GM18519 (cell line): ENCODE measurements around the gene EML5.

Experiments
- ATAC-seq: cut with Tn5 transposase; IDR thresholded peaks from one replicate; pipeline ENCODE4 v1.9.1; 2021; ENCODE audit warnings: mild to moderate bottlenecking, moderate library complexity; ENCODE audit not compliant: unreplicated experiment, low FRiP score

Gene EML5

DNA sequence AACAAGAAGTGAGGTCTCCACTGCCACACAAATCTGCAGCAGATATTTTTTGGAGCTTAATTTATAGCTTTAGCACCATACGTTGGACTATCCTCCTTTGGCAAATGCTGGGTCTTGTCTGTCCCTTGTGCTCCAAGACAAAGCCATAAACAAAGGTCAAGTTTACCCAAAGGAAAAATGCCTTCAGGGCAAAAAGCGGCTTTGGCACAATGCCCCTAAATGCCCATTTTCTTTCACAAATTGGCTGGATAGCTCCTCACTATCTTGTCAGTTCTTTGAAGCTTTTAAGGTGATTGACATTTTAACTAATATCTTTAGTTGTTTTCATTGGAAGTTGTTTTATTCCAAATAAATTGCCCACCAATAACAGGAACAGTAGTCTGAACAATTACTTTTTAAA, 59.6 kb downstream of the EML5 start:
- ATAC-seq, result no peak

GRCh38 chr14:88729159-88729558, 63.6 kb downstream of the EML5 start:
- no peak for ATAC-seq

GRCh38 chr14:88727057-88727456, 65.7 kb downstream of the EML5 start:
- ATAC-seq, result no peak

GRCh38 chr14:88710709-88711108, 82.0 kb downstream of the EML5 start:
- no peak for ATAC-seq

GRCh38 chr14:88707088-88707487, 85.7 kb downstream of the EML5 start:
- no peak for ATAC-seq

GRCh38 chr14:88706425-88706824, 86.3 kb downstream of the EML5 start:
- ATAC-seq, result no peak

GRCh38 chr14:88698651-88699050, 94.1 kb downstream of the EML5 start:
- no peak for ATAC-seq

DNA sequence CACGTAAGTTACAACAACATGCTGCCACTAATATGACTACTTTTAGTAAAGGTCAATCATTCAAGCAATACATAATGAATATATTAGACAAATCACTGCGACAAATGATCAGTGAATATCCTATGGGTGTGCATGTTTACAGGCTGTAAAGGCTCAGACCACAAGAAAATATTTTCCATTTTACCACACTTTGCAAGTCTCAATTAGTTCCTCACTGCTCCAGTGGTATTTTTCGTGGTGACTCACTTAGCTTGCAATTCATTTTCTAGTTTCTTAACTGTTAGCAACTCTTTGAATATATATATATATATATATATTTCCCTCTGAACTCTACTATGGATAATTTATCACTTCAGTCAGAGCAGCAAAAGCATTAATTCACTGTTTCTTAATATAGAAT, 96.9 kb downstream of the EML5 start:
- no peak for ATAC-seq

- ATAC-seq, result no peak
Measured at GRCh38 chr14:88688386-88688785, 104.4 kb downstream of the EML5 start.

DNA sequence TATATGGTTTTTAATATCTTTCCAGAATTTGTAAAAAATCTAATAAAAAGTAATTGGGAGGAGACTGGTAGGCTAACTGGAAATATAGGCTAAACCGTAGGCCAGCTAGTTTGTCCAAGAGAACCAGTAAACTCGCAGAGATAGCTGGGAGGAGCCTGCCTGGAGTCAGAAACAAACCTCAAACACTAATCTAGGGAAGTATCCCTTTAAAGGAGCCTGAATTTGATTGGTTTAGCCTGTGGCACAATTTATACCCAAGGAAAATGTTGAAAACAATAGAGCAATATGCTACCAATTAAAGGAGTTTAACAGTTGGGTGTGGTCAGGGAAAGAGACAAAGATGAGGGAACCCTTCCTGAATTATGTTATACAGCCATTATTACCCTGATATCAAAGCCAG, 109.6 kb downstream of the EML5 start:
- no peak for ATAC-seq

- ATAC-seq, result no peak
Measured at GRCh38 chr14:88682495-88683114, 110.1 kb downstream of the EML5 start.

- no peak for ATAC-seq
Measured at GRCh38 chr14:88681755-88682494, 110.8 kb downstream of the EML5 start.

- ATAC-seq, result no peak
Measured at GRCh38 chr14:88669346-88669745, 123.4 kb downstream of the EML5 start.

- peak; percentile 71 for ATAC-seq
Measured at GRCh38 chr14:88668448-88669116, 124.2 kb downstream of the EML5 start.

DNA sequence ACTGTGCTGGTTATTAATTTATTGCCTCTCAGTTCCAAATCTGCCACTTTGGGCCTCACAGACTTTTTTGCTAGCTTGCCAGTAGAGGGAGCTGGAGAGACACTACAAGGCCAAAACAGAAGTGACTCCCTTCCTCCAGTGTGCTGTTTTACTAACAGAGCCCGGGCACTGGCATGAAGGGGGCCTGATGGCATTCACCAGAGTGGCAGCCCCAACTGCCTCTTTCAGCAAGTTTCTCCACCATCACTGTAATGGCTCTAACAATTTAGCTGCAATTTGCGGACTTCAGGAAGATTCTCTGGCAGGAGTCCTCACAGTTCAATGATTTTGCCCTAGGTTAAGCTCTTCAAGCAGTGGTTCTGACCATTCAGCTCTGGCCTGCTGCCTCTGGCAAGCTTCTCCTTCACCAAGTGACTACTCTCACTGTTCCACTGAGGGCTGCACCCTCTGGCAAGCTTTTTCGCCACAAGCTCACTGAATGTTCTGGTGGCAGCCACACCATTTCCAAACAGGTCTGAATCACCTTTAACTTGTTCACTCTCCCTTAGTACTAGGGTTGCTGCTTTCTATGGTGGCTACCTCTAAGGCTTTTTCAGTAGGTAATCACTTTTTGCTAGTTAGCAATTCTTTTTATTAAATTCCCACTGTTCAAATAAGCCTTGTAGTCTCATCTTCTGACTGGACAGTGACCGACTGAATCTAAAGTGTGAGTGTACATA, 125.0 kb downstream of the EML5 start:
- peak; percentile 75 for ATAC-seq

- ATAC-seq, result no peak
Measured at GRCh38 chr14:88660056-88660455, 132.7 kb downstream of the EML5 start.

DNA sequence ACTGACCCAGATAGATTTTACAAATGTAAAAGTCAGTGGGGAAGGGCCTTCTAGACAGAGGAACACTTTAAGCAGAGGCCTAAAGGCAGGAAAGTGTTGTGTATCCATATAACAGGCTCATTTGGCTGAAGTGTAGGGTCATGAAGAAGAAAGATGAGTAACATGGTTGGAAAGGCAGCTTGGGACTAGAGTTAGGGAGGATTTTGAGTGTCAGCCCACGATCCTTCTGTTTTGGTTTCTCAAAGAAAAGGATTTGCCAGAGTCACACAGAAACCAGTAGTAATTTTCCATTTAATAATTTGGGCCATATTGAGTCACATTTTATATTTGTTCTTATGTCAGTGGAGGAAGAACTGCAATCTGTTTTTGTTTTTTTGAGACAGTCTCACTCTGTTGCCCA, 153.5 kb downstream of the EML5 start:
- ATAC-seq, result no peak

- ATAC-seq, result no peak
Measured at GRCh38 chr14:88632512-88632911, 160.2 kb downstream of the EML5 start.

DNA sequence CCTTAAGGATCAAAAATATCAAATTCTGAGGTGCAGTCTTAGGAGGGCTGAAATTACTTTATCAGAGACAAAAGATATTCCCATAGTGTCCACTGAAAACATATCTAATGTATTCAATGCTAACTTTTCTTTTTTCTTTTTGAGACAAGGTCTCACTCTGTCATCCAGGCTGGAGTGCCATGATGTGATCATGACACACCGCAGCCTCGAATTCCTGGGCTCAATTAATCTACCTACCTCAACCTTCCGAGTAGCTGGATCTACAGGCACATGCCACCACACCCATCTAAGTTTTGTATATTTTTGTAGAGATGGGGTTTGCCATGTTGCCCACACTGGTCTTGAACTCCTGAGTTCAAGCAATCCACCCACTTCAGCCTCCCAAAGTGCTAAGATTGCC, 161.7 kb downstream of the EML5 start:
- ATAC-seq, result no peak

DNA sequence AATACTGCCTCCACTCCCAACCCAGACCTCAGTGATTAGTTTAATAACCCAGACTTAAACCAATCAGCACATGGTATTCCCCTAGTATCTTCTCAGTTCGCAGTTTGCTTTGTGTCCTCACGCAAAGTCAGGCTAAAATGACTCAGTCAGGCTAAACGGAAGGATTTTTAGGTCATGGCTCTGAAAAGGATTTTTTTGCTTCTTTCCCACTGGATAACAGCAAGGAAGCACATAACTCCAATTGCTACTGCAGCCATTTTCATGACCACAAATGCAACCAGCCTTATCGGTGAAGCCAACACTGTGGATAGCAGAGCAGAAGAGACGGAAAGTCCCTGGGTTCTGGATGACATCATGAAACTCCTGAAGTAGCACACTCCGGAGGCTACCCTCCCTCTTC, 162.2 kb downstream of the EML5 start:
- ATAC-seq, result no peak

DNA sequence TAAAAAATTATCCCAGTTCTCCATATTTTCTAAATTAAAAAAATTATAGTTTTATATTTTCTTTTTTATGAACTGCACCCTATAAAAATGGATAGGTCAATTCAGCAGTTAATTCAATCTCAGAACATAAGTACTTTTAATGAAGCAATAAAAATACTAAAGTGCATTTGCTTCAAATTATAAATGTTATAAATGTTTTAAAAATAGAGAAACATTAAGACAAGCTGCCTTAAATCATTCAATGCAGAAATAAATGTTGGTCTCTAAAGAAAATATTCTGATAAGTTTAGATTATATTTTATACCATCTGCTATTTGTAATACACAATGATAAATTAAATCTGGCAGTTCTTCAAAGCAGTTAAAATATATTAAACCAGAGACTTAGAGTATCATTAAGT, 164.3 kb downstream of the EML5 start:
- ATAC-seq, result no peak
